PC-9 (cell line): ENCODE measurements around the gene MRPL34.

ENCODE experiments used
- CTCF ChIP-seq: fragments of 200-600 bp; sonication (generic); conservative IDR thresholded peaks from 2 replicates; pipeline ENCODE4 v1.6.1; 2017; ENCODE audit warnings: mixed run types, antibody characterized with exemption, mild to moderate bottlenecking, moderate library complexity
- EZH2 ChIP-seq: fragments of 200-600 bp; sonication (generic); IDR thresholded peaks from 2 replicates; pipeline ENCODE4 v1.8.0; 2017; ENCODE audit warnings: antibody characterized with exemption, low read depth

GRCh38 chr19:17353386-17353785 is 47.7 kb downstream of the MRPL34 start:
- TF ChIP-seq CTCF (no peak), EZH2 (no peak)
